HepG2 (cell line): ENCODE results near the gene C1GALT1. TPM values are rescaled to one million over a fixed set of nuclear protein-coding genes. Genes with fewer than 3 reads are reported as not detected.

Source experiments
- CBX1 ChIP-seq: IDR thresholded peaks from one replicate; pipeline ENCODE4 v1.6.1; 2016; ENCODE audit warnings: antibody characterized with exemption, low read depth
- CEBPB ChIP-seq: IDR thresholded peaks from 2 replicates; pipeline ENCODE4 v1.6.1; 2011; ENCODE audit warnings: low read depth, low read length, improper control_type of control experiment, borderline replicate concordance
- GZF1 ChIP-seq: sonication (generic); formaldehyde crosslinking; IDR thresholded peaks from 2 replicates; pipeline ENCODE4 v1.5.1; 2020; ENCODE audit warnings: mild to moderate bottlenecking, missing genetic modification reagents
- HNRNPL ChIP-seq: fragments of 200-400 bp; formaldehyde crosslinking; IDR thresholded peaks from 2 replicates; pipeline ENCODE4 v1.6.1; 2017; ENCODE audit warnings: mild to moderate bottlenecking, low read depth, low read length
- ISL2 ChIP-seq: sonication (generic); formaldehyde crosslinking; IDR thresholded peaks from 2 replicates; pipeline ENCODE4 v1.5.0; 2020; ENCODE audit warnings: missing genetic modification reagents
- JUNB ChIP-seq: sonication (generic); formaldehyde crosslinking; IDR thresholded peaks from 2 replicates; pipeline ENCODE4 v1.8.0; 2022; ENCODE audit warnings: missing genetic modification reagents, mild to moderate bottlenecking, borderline replicate concordance
- KLF9 ChIP-seq: IDR thresholded peaks from 2 replicates; pipeline ENCODE4 v1.6.1; 2016; ENCODE audit warnings: low read depth
- LCORL ChIP-seq, 2 experiments: fragments of 450-650 bp in 1 of 2; sonication (generic) in 1 of 2; formaldehyde crosslinking in 1 of 2; IDR thresholded peaks; 2 replicates each; pipeline versions ENCODE4 v1.5.0 to v1.6.1; 2017 to 2020; ENCODE audit warnings: antibody characterized with exemption in 1 of 2, missing genetic modification reagents in 1 of 2
- MATR3 ChIP-seq: sonication (generic); formaldehyde crosslinking; IDR thresholded peaks from 2 replicates; pipeline ENCODE4 v1.4.0; 2020; ENCODE audit warnings: missing genetic modification reagents
- MBD4 ChIP-seq: IDR thresholded peaks from 2 replicates; pipeline ENCODE4 v1.6.1; 2012; ENCODE audit warnings: low read length, inconsistent platforms, borderline replicate concordance
- MLXIP ChIP-seq: sonication (generic); formaldehyde crosslinking; IDR thresholded peaks from 2 replicates; pipeline ENCODE4 v1.9.0; 2021; ENCODE audit warnings: missing genetic modification reagents, borderline replicate concordance
- PAXIP1 ChIP-seq: sonication (generic); formaldehyde crosslinking; conservative IDR thresholded peaks from 2 replicates; pipeline ENCODE4 v1.4.0; 2020; ENCODE audit warnings: mild to moderate bottlenecking, missing genetic modification reagents, moderate library complexity
- PHB2 ChIP-seq: fragments of 450-650 bp; IDR thresholded peaks from 2 replicates; pipeline ENCODE4 v1.6.1; 2018; ENCODE audit not compliant: partially characterized antibody
- PTBP1 ChIP-seq: fragments of 200-400 bp; formaldehyde crosslinking; IDR thresholded peaks from 2 replicates; pipeline ENCODE4 v1.6.1; 2018; ENCODE audit warnings: low read length, low read depth; ENCODE audit not compliant: poor library complexity, severe bottlenecking
- SALL1 ChIP-seq: sonication (generic); formaldehyde crosslinking; IDR thresholded peaks from 2 replicates; pipeline ENCODE4 v1.8.0; 2022; ENCODE audit warnings: mild to moderate bottlenecking, missing genetic modification reagents
- THAP11 ChIP-seq: IDR thresholded peaks from 2 replicates; pipeline ENCODE4 v1.6.1; 2016; ENCODE audit warnings: missing biosample characterization, missing genetic modification reagents
- ZBTB20 ChIP-seq: sonication (generic); formaldehyde crosslinking; IDR thresholded peaks from 2 replicates; pipeline ENCODE4 v1.8.1; 2023; ENCODE audit warnings: missing genetic modification reagents, low read depth, mild to moderate bottlenecking, borderline replicate concordance
- ZFY ChIP-seq: sonication (generic); formaldehyde crosslinking; IDR thresholded peaks from 2 replicates; pipeline ENCODE4 v1.4.0; 2020; ENCODE audit warnings: missing genetic modification reagents
- ZNF12 ChIP-seq: sonication (generic); formaldehyde crosslinking; IDR thresholded peaks from 2 replicates; pipeline ENCODE4 v1.5.0; 2020; ENCODE audit warnings: missing genetic modification reagents
- ZNF614 ChIP-seq: IDR thresholded peaks from 2 replicates; pipeline ENCODE4 v1.6.1; 2018; ENCODE audit warnings: missing biosample characterization, missing genetic modification reagents, inconsistent platforms, borderline replicate concordance
- ZNF672 ChIP-seq: sonication (generic); formaldehyde crosslinking; IDR thresholded peaks from 2 replicates; pipeline ENCODE4 v1.8.1; 2022; ENCODE audit warnings: missing genetic modification reagents
- ZNF713 ChIP-seq: sonication (generic); formaldehyde crosslinking; IDR thresholded peaks from 2 replicates; pipeline ENCODE4 v1.4.0; 2020; ENCODE audit warnings: mild to moderate bottlenecking, missing genetic modification reagents
- ZNF749 ChIP-seq: sonication (generic); formaldehyde crosslinking; IDR thresholded peaks from 2 replicates; pipeline ENCODE4 v1.8.0; 2022; ENCODE audit warnings: mild to moderate bottlenecking, missing genetic modification reagents, moderate library complexity, borderline replicate concordance
- ZNF883 ChIP-seq: sonication (generic); formaldehyde crosslinking; IDR thresholded peaks from 2 replicates; pipeline ENCODE4 v1.5.1; 2020; ENCODE audit warnings: mild to moderate bottlenecking, missing genetic modification reagents; ENCODE audit errors: not compliant biosample characterization
- ZSCAN31 ChIP-seq: sonication (generic); formaldehyde crosslinking; IDR thresholded peaks from 2 replicates; pipeline ENCODE4 v1.5.0; 2020; ENCODE audit warnings: low read depth, mild to moderate bottlenecking, missing genetic modification reagents
- ZSCAN9 ChIP-seq: IDR thresholded peaks from 2 replicates; pipeline ENCODE4 v1.6.1; 2016; ENCODE audit warnings: borderline replicate concordance
- polyA plus RNA-seq, 8 experiments: library from polyadenylated mRNA; depleted of rRNA in 3 of 8; stranded (reverse) in 7 of 8; unstranded in 1 of 8; fragments of >200 nt; fragmentation: Illumina TruSeq in 4 of 8; extraction: Trizol in 4 of 8; gene quantifications; 2 replicates each; pipeline versions ENCODE4 v1.2.1 to v1.2.3, GENCODE V29; 2011 to 2016; ENCODE audit warnings: low read depth in 4 of 8, missing spikeins in 1 of 8, mixed read lengths in 1 of 8; ENCODE audit not compliant: insufficient read depth in 1 of 8
- total RNA-seq, 5 experiments: library from RNA; depleted of rRNA; stranded (reverse); fragments of >200 nt; fragmentation: Illumina TruSeq; extraction: Trizol; gene quantifications; 2 replicates each; pipeline ENCODE4 v1.2.3, GENCODE V29; 2016; ENCODE audit warnings: low read depth in 1 of 5

The C1GALT1 gene
- total and polyA plus RNA-seq, 2 of the 13 experiments (the other 11 are each of a cell fraction or from before 2014, with no cell fraction given), result 57.1 to 65.9 TPM

GRCh38 chr7:7177044-7177517 lies 5.3 kb upstream of the C1GALT1 start (continued):
- peak; percentile 93 for TF ChIP-seq PAXIP1 (CRISPR knock-in tag)
- no peak for TF ChIP-seq CBX1
- TF ChIP-seq GZF1 (CRISPR knock-in tag), result no peak
- peak; percentile 90 for TF ChIP-seq MBD4
- TF ChIP-seq THAP11 (CRISPR knock-in tag), result peak; percentile 75
- TF ChIP-seq ZFY (CRISPR knock-in tag), result no peak
- peak; percentile 56; the same call in 1 of the 2 replicates for TF ChIP-seq ZNF12 (CRISPR knock-in tag)
- no peak for TF ChIP-seq ZNF883 (CRISPR knock-in tag)
- TF ChIP-seq JUNB (CRISPR knock-in tag), result peak; percentile 100
- peak; percentile 95 for TF ChIP-seq CEBPB
- TF ChIP-seq PHB2, result no peak
- no peak for TF ChIP-seq KLF9 (CRISPR knock-in tag)
- no peak for TF ChIP-seq ZNF749 (CRISPR knock-in tag)
- TF ChIP-seq SALL1 (CRISPR knock-in tag), result peak; percentile 41; the same call in 1 of the 2 replicates
- TF ChIP-seq ISL2 (CRISPR knock-in tag), result peak; percentile 97
- no peak for TF ChIP-seq MLXIP (CRISPR knock-in tag)
- 0 out of 2 replicates have a peak, but pooled peaks have one; percentile 80 for TF ChIP-seq ZBTB20 (CRISPR knock-in tag)
- no peak for TF ChIP-seq ZNF672 (CRISPR knock-in tag)
- TF ChIP-seq MATR3, result no peak
- TF ChIP-seq ZSCAN9 (CRISPR knock-in tag), result peak; percentile 58; the same call in 1 of the 2 replicates
- TF ChIP-seq ZNF614 (CRISPR knock-in tag), result peak; percentile 58; the same call in 1 of the 2 replicates
- TF ChIP-seq LCORL (IDR thresholded peaks at IDR 0.05), result no peak
- peak; percentile 75 for TF ChIP-seq LCORL (CRISPR knock-in tag; IDR thresholded peaks at IDR 0.05)
- no peak for TF ChIP-seq PTBP1
- no peak for TF ChIP-seq ZNF713 (CRISPR knock-in tag)
- no peak for TF ChIP-seq ZSCAN31 (CRISPR knock-in tag)
- TF ChIP-seq HNRNPL, result no peak
